Measurements from ENCODE around the gene ST6GAL1. TPM values are rescaled to one million over a fixed set of nuclear protein-coding genes. Genes with fewer than 3 reads are reported as not detected.

Gene ST6GAL1
- total and polyA plus RNA-seq, 7 donors, result 5.4 to 60.5 (median 10.0) TPM

DNA sequence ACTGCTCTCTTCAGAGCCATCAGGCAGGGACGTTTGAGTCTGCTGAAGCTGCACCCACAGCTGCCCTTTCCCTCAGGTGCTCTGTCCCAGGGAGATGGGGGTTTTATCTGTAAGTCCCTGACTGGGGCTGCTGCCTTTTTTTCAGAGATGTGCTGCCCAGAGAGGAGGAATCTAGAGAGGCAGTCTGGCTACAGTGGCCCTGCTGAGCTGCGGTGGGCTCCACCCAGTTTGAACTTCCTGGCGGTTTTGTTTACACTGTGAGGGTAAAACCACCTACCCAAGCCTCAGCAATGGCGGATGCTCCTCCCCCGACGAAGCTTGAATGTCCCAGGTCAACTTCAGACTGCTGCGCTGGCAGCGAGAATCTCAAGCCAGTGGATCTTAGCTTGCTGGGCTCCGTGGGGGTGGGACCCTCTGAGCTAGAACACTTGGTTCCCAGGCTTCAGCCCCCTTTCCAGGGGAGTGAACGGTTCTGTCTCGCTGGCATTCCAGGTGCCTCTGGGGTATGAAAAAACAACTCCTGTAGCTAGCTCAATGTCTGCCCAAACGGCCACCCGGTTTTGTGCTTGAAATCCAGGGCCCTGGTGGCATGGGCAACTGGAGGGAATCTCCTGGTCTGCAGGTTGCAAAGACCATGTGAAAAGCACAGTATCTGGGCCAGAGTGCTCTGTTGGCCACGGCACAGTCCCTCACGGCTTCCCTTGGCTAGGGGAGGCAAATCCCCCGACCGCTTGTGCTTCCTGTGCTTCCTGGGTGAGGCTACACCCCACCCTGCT, 21.1 kb upstream of the ST6GAL1 start:
- Histone ChIP-seq H3K4me3 (no peak overlapping the region), H3K4me1 (no peaks in the 10 kb centered on the region), H3K27ac (no peak overlapping the region), H3K9me3 (no peaks in the 10 kb centered on the region), H3K36me3 (no peaks in the 10 kb centered on the region), H3K27me3 (no peaks in the 10 kb centered on the region)
- DNase-seq, result no peak
- TF ChIP-seq POLR2A (IDR thresholded peaks at IDR 0.05) (no peak), EP300 (IDR thresholded peaks at IDR 0.05) (no peak), POLR2AphosphoS5 (IDR thresholded peaks at IDR 0.05) (no peak)
- TF ChIP-seq, protein P1, sequence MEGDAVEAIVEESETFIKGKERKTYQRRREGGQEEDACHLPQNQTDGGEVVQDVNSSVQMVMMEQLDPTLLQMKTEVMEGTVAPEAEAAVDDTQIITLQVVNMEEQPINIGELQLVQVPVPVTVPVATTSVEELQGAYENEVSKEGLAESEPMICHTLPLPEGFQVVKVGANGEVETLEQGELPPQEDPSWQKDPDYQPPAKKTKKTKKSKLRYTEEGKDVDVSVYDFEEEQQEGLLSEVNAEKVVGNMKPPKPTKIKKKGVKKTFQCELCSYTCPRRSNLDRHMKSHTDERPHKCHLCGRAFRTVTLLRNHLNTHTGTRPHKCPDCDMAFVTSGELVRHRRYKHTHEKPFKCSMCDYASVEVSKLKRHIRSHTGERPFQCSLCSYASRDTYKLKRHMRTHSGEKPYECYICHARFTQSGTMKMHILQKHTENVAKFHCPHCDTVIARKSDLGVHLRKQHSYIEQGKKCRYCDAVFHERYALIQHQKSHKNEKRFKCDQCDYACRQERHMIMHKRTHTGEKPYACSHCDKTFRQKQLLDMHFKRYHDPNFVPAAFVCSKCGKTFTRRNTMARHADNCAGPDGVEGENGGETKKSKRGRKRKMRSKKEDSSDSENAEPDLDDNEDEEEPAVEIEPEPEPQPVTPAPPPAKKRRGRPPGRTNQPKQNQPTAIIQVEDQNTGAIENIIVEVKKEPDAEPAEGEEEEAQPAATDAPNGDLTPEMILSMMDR (IDR thresholded peaks at IDR 0.05), result no peak
- intact Hi-C loops (cut with DNase I), result no loop called here
- 54 to 66% methylated on average over 17 of the region's 17 CpGs for WGBS, 2 donors

GRCh38 chr3:186915806-186916796, 14.2 kb upstream of the ST6GAL1 start:
- no peak for DNase-seq
- Histone ChIP-seq H3K27me3 (no peaks in the 10 kb centered on the region), H3K27ac (no peak overlapping the region), H3K9me3 (no peaks in the 10 kb centered on the region), H3K4me3 (no peak overlapping the region), H3K36me3 (no peaks in the 10 kb centered on the region), H3K4me1 (no peaks in the 10 kb centered on the region)
- no peak for TF ChIP-seq EP300 (IDR thresholded peaks at IDR 0.05)
- TF ChIP-seq POLR2AphosphoS5 (IDR thresholded peaks at IDR 0.05), result no peak
- TF ChIP-seq POLR2A (IDR thresholded peaks at IDR 0.05), result no peak
- TF ChIP-seq, protein P1 (IDR thresholded peaks at IDR 0.05), result no peak
- intact Hi-C loops (cut with DNase I), result no loop called here
- 60 to 72% methylated on average over 11 of the region's 11 CpGs for WGBS, 2 donors

DNA sequence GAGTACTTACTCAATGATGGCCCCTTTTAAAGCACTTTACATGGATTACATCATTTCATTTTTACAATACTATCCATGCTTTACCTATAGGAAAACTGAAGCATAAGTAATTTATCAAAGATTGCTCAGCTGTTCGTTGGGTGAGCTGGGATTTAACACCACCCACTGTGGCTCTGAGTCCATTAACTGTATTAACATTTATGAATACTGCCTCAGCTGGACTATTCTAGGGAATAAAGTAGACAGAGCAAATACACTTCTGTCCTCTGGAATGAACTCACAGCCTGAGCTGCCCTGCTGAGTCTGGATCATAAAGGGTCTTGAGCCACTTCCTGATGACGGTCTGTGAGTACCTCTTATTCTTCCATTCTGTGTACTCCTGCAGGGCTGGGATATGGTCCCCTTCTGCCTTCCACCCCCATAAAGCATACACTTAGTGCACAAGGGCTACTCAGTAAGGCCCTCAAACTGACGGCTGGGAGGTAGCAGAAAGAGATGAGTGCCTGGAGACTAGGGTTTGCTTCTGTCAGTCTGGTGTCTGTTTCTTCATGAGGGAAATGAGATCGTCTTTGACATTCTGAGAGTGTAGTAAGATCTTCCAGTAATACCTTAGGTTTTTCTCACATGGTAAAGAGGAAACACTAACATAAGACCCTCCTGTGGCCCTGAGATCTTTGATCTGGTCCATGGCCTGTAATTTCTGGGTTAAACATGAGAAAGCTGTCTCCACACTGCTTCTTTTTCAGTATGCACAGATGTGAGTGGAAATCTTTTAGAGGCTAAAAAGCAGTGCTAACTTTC, 12.6 kb upstream of the ST6GAL1 start:
- Histone ChIP-seq H3K4me1 (no peaks in the 10 kb centered on the region), H3K36me3 (no peaks in the 10 kb centered on the region), H3K27me3 (no peaks in the 10 kb centered on the region), H3K9me3 (no peaks in the 10 kb centered on the region), H3K4me3 (no peak overlapping the region), H3K27ac (no peak overlapping the region)
- TF ChIP-seq POLR2A (IDR thresholded peaks at IDR 0.05) (no peak), POLR2AphosphoS5 (IDR thresholded peaks at IDR 0.05) (no peak), EP300 (IDR thresholded peaks at IDR 0.05) (no peak)
- TF ChIP-seq, protein P1 (IDR thresholded peaks at IDR 0.05), result no peak
- intact Hi-C loops (cut with DNase I), result no loop called here
- WGBS, 2 donors, result 74 to 82% methylated on average over 4 of the region's 4 CpGs
- DNase-seq, result no peak

- no peak for TF ChIP-seq POLR2A (IDR thresholded peaks at IDR 0.05)
- TF ChIP-seq EP300 (IDR thresholded peaks at IDR 0.05), result no peak
- no peak for TF ChIP-seq POLR2AphosphoS5 (IDR thresholded peaks at IDR 0.05)
- TF ChIP-seq, protein P1 (IDR thresholded peaks at IDR 0.05), result no peak
- H3K4me3 ChIP-seq, result no peak overlapping the region
- no peaks in the 10 kb centered on the region for H3K27me3 ChIP-seq
- intact Hi-C loops (cut with DNase I), result no loop called here
- 94 to 95% methylated on average over 4 of the region's 4 CpGs for WGBS, 2 donors
- H3K36me3 ChIP-seq, result no peaks in the 10 kb centered on the region
- H3K4me1 ChIP-seq, result no peaks in the 10 kb centered on the region
- no peaks in the 10 kb centered on the region for H3K9me3 ChIP-seq
- H3K27ac ChIP-seq, result no peak overlapping the region
- DNase-seq, result no peak
Measured at GRCh38 chr3:186920301-186920700, 10.0 kb upstream of the ST6GAL1 start.
